ENCODE data around the gene HES4.

The HES4 gene

DNA sequence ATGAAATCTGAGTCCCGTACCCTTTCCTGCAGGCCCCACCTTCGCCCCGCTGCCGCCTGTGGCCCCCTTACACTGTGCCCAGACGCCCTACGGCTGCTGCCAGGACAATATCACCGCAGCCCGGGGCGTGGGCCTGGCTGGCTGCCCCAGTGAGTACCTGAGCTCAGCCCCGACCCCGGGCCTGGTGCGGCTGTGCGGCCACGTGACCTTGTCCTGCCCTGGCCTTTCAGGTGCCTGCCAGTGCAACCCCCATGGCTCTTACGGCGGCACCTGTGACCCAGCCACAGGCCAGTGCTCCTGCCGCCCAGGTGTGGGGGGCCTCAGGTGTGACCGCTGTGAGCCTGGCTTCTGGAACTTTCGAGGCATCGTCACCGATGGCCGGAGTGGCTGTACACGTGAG, 45.2 kb upstream of the HES4 start:
- in situ Hi-C loops (cut with MboI; ENCODE audit: low pct_unique_long_range_greater_than_20kb, low sequenced_read_pairs, unreplicated experiment) = no loop called here
- DNase-seq (ENCODE audit: low spot score) = no peak
- TF ChIP-seq CTCF (IDR thresholded peaks at IDR 0.05; ENCODE audit: extremely low read depth, insufficient read depth, missing control alignments) = no peak

GRCh38 chr1:1044455-1045078, 44.7 kb upstream of the HES4 start:
- DNase-seq (ENCODE audit: low spot score) = no peak
- in situ Hi-C loops (cut with MboI; ENCODE audit: low pct_unique_long_range_greater_than_20kb, low sequenced_read_pairs, unreplicated experiment) = no loop called here
- TF ChIP-seq CTCF (IDR thresholded peaks at IDR 0.05; ENCODE audit: extremely low read depth, insufficient read depth, missing control alignments) = no peak

- no peak for TF ChIP-seq CTCF (IDR thresholded peaks at IDR 0.05; ENCODE audit: extremely low read depth, insufficient read depth, missing control alignments)
- in situ Hi-C loops (cut with MboI; ENCODE audit: low pct_unique_long_range_greater_than_20kb, low sequenced_read_pairs, unreplicated experiment) = no loop called here
- DNase-seq (ENCODE audit: low spot score) = no peak
These were observed 44.0 kb upstream of the HES4 start for GRCh38 chr1:1043921-1044320.

GRCh38 chr1:1043411-1043810, 43.5 kb upstream of the HES4 start:
- no peak for DNase-seq (ENCODE audit: low spot score)
- TF ChIP-seq CTCF (IDR thresholded peaks at IDR 0.05; ENCODE audit: extremely low read depth, insufficient read depth, missing control alignments) = no peak
- in situ Hi-C loops (cut with MboI; ENCODE audit: low pct_unique_long_range_greater_than_20kb, low sequenced_read_pairs, unreplicated experiment) = no loop called here

- no peak for DNase-seq (ENCODE audit: low spot score)
- TF ChIP-seq CTCF (IDR thresholded peaks at IDR 0.05; ENCODE audit: extremely low read depth, insufficient read depth, missing control alignments) = no peak
- in situ Hi-C loops (cut with MboI; ENCODE audit: low pct_unique_long_range_greater_than_20kb, low sequenced_read_pairs, unreplicated experiment) = no loop called here
These were observed 42.9 kb upstream of the HES4 start for GRCh38 chr1:1042835-1043234.

DNA sequence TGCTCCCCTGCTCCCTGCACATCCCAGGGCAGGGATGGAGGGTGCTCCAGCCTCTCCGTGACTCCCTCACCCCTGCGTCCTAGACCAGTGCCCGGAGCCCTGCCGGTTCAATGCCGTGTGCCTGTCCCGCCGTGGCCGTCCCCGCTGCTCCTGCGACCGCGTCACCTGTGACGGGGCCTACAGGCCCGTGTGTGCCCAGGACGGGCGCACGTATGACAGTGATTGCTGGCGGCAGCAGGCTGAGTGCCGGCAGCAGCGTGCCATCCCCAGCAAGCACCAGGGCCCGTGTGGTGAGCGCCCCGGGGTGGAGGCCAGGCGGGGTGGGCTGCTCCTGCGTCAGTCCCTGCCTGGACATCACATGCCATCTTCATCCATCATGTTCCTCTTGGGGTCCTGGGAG, 42.0 kb upstream of the HES4 start:
- in situ Hi-C loops (cut with MboI; ENCODE audit: low pct_unique_long_range_greater_than_20kb, low sequenced_read_pairs, unreplicated experiment) = no loop called here
- no peak for DNase-seq (ENCODE audit: low spot score)
- no peak for TF ChIP-seq CTCF (IDR thresholded peaks at IDR 0.05; ENCODE audit: extremely low read depth, insufficient read depth, missing control alignments)
